HEK293 (cell line): ENCODE results near the gene CHST8.

Experiments used
- FEZF1 ChIP-seq: fragments of 450-650 bp; formaldehyde crosslinking; IDR thresholded peaks from 2 replicates; pipeline ENCODE4 v1.5.1; 2016; ENCODE audit warnings: missing biosample characterization, missing genetic modification characterization
- RBAK ChIP-seq: fragments of 450-650 bp; formaldehyde crosslinking; IDR thresholded peaks from 2 replicates; pipeline ENCODE4 v1.5.1; 2016; ENCODE audit warnings: missing biosample characterization, missing genetic modification characterization
- SCRT1 ChIP-seq: fragments of 450-650 bp; formaldehyde crosslinking; IDR thresholded peaks from 2 replicates; pipeline ENCODE4 v1.5.1; 2016; ENCODE audit warnings: missing biosample characterization, missing genetic modification characterization, borderline replicate concordance
- SP7 ChIP-seq: fragments of 450-650 bp; formaldehyde crosslinking; IDR thresholded peaks from 2 replicates; pipeline ENCODE4 v1.5.1; 2016; ENCODE audit warnings: missing biosample characterization, missing genetic modification characterization
- YY1 ChIP-seq: fragments of 450-650 bp; formaldehyde crosslinking; IDR thresholded peaks from 2 replicates; pipeline ENCODE4 v1.5.1; 2018; ENCODE audit warnings: missing biosample characterization, missing genetic modification characterization
- ZBTB10 ChIP-seq: fragments of 450-650 bp; formaldehyde crosslinking; IDR thresholded peaks from 2 replicates; pipeline ENCODE4 v1.5.1; 2016; ENCODE audit warnings: missing biosample characterization, missing genetic modification characterization
- ZBTB21 ChIP-seq: fragments of 450-650 bp; formaldehyde crosslinking; IDR thresholded peaks from 2 replicates; pipeline ENCODE4 v1.5.1; 2017; ENCODE audit warnings: missing biosample characterization, missing genetic modification characterization
- ZBTB7A ChIP-seq: fragments of 450-650 bp; formaldehyde crosslinking; IDR thresholded peaks from 2 replicates; pipeline ENCODE4 v1.5.1; 2016; ENCODE audit warnings: low read depth, missing biosample characterization, missing genetic modification characterization
- ZEB2 ChIP-seq: fragments of 450-650 bp; formaldehyde crosslinking; IDR thresholded peaks from 2 replicates; pipeline ENCODE4 v1.5.1; 2016; ENCODE audit warnings: missing biosample characterization, missing genetic modification characterization
- ZFP3 ChIP-seq: fragments of 450-650 bp; formaldehyde crosslinking; IDR thresholded peaks from 2 replicates; pipeline ENCODE4 v1.5.1; 2016; ENCODE audit warnings: low read depth, missing biosample characterization, missing genetic modification characterization
- ZNF10 ChIP-seq: fragments of 450-650 bp; formaldehyde crosslinking; IDR thresholded peaks from 2 replicates; pipeline ENCODE4 v1.5.1; 2017; ENCODE audit warnings: missing biosample characterization, missing genetic modification characterization
- ZNF148 ChIP-seq: fragments of 450-650 bp; formaldehyde crosslinking; IDR thresholded peaks from 2 replicates; pipeline ENCODE4 v1.5.0; 2017; ENCODE audit warnings: missing biosample characterization, missing genetic modification characterization, borderline replicate concordance
- ZNF157 ChIP-seq: fragments of 450-650 bp; formaldehyde crosslinking; IDR thresholded peaks from 2 replicates; pipeline ENCODE4 v1.5.1; 2016; ENCODE audit warnings: missing biosample characterization, missing genetic modification characterization
- ZNF169 ChIP-seq: fragments of 450-650 bp; formaldehyde crosslinking; IDR thresholded peaks from 2 replicates; pipeline ENCODE4 v1.5.1; 2016; ENCODE audit warnings: missing biosample characterization, missing genetic modification characterization
- ZNF174 ChIP-seq: fragments of 450-650 bp; formaldehyde crosslinking; IDR thresholded peaks from 2 replicates; pipeline ENCODE4 v1.5.0; 2017; ENCODE audit warnings: missing biosample characterization, mild to moderate bottlenecking, missing genetic modification characterization
- ZNF202 ChIP-seq: fragments of 450-650 bp; formaldehyde crosslinking; IDR thresholded peaks from 2 replicates; pipeline ENCODE4 v1.5.1; 2016; ENCODE audit warnings: missing biosample characterization, missing genetic modification characterization, borderline replicate concordance
- ZNF221 ChIP-seq: fragments of 450-650 bp; formaldehyde crosslinking; IDR thresholded peaks from 2 replicates; pipeline ENCODE4 v1.5.1; 2017; ENCODE audit warnings: missing biosample characterization, missing genetic modification characterization, borderline replicate concordance
- ZNF23 ChIP-seq: fragments of 450-650 bp; formaldehyde crosslinking; IDR thresholded peaks from 2 replicates; pipeline ENCODE4 v1.5.1; 2016; ENCODE audit warnings: missing biosample characterization, missing genetic modification characterization, borderline replicate concordance
- ZNF366 ChIP-seq: fragments of 450-650 bp; formaldehyde crosslinking; conservative IDR thresholded peaks from 2 replicates; pipeline ENCODE4 v1.5.1; 2016; ENCODE audit warnings: missing biosample characterization, missing genetic modification characterization
- ZNF394 ChIP-seq: fragments of 450-650 bp; formaldehyde crosslinking; IDR thresholded peaks from 2 replicates; pipeline ENCODE4 v1.5.1; 2016; ENCODE audit warnings: missing biosample characterization, missing genetic modification characterization, mild to moderate bottlenecking, moderate library complexity, borderline replicate concordance
- ZNF473 ChIP-seq: fragments of 450-650 bp; formaldehyde crosslinking; IDR thresholded peaks from 2 replicates; pipeline ENCODE4 v1.5.1; 2017; ENCODE audit warnings: missing biosample characterization, missing genetic modification characterization
- ZNF544 ChIP-seq: fragments of 450-650 bp; formaldehyde crosslinking; IDR thresholded peaks from 2 replicates; pipeline ENCODE4 v1.5.0; 2017; ENCODE audit warnings: missing biosample characterization, missing genetic modification characterization
- ZNF548 ChIP-seq: fragments of 450-650 bp; formaldehyde crosslinking; IDR thresholded peaks from 2 replicates; pipeline ENCODE4 v1.5.1; 2016; ENCODE audit warnings: missing biosample characterization, missing genetic modification characterization
- ZNF561 ChIP-seq: fragments of 450-650 bp; IDR thresholded peaks from 2 replicates; pipeline ENCODE4 v1.5.1; 2018; ENCODE audit warnings: missing biosample characterization, missing genetic modification characterization, borderline replicate concordance
- ZNF571 ChIP-seq: fragments of 450-650 bp; formaldehyde crosslinking; IDR thresholded peaks from 2 replicates; pipeline ENCODE4 v1.5.0; 2017; ENCODE audit warnings: missing biosample characterization, missing genetic modification characterization
- ZNF610 ChIP-seq: fragments of 450-650 bp; formaldehyde crosslinking; IDR thresholded peaks from 2 replicates; pipeline ENCODE4 v1.5.1; 2016; ENCODE audit warnings: missing biosample characterization, missing genetic modification characterization, borderline replicate concordance
- ZNF664 ChIP-seq: fragments of 450-650 bp; formaldehyde crosslinking; IDR thresholded peaks from 2 replicates; pipeline ENCODE4 v1.5.1; 2016; ENCODE audit warnings: missing biosample characterization, missing genetic modification characterization
- ZNF677 ChIP-seq: fragments of 450-650 bp; IDR thresholded peaks from 2 replicates; pipeline ENCODE4 v1.5.0; 2018; ENCODE audit warnings: missing biosample characterization, mild to moderate bottlenecking, missing genetic modification characterization, moderate library complexity
- ZNF701 ChIP-seq: fragments of 450-650 bp; formaldehyde crosslinking; IDR thresholded peaks from 2 replicates; pipeline ENCODE4 v1.5.1; 2016; ENCODE audit warnings: missing biosample characterization, missing genetic modification characterization
- ZNF747 ChIP-seq: fragments of 450-650 bp; formaldehyde crosslinking; IDR thresholded peaks from 2 replicates; pipeline ENCODE4 v1.5.1; 2016; ENCODE audit warnings: missing biosample characterization, missing genetic modification characterization
- ZNF777 ChIP-seq: fragments of 450-650 bp; formaldehyde crosslinking; IDR thresholded peaks from 2 replicates; pipeline ENCODE4 v1.5.1; 2017; ENCODE audit warnings: missing biosample characterization, missing genetic modification characterization, borderline replicate concordance
- ZNF791 ChIP-seq: fragments of 450-650 bp; formaldehyde crosslinking; IDR thresholded peaks from 2 replicates; pipeline ENCODE4 v1.5.1; 2016; ENCODE audit warnings: missing biosample characterization, missing genetic modification characterization

CHST8 gene

GRCh38 chr19:33795370-33796163 lies 173.8 kb downstream of the CHST8 start (continued):
- TF ChIP-seq ZNF366, result peak; percentile 57; the same call in 1 of the 2 replicates
- peak; percentile 85 for TF ChIP-seq ZNF174 (tag by site-specific recombination)
- peak; percentile 96 for TF ChIP-seq ZNF561
- peak; percentile 46; the same call in 1 of the 2 replicates for TF ChIP-seq FEZF1
- peak; percentile 81; the same call in 1 of the 2 replicates for TF ChIP-seq ZNF791 (tag by site-specific recombination)
- TF ChIP-seq ZBTB21 (tag by site-specific recombination), result no peak
- peak; percentile 97 for TF ChIP-seq ZEB2 (tag by site-specific recombination)
- TF ChIP-seq ZNF394 (tag by site-specific recombination), result peak; percentile 28; the same call in 1 of the 2 replicates
- no peak for TF ChIP-seq ZNF571
- peak; percentile 56; the same call in 1 of the 2 replicates for TF ChIP-seq ZNF169 (tag by site-specific recombination)
- peak; percentile 73; the same call in 1 of the 2 replicates for TF ChIP-seq ZNF221 (tag by site-specific recombination)
- TF ChIP-seq ZNF548, result no peak
- TF ChIP-seq ZFP3 (tag by site-specific recombination), result no peak
- no peak for TF ChIP-seq SCRT1 (tag by site-specific recombination)
- peak; percentile 95 for TF ChIP-seq YY1 (tag by site-specific recombination)
- TF ChIP-seq ZNF157 (tag by site-specific recombination), result peak; percentile 45; the same call in 1 of the 2 replicates
- no peak; the same call in 1 of the 2 replicates for TF ChIP-seq ZNF610 (tag by site-specific recombination)
- peak; percentile 89 for TF ChIP-seq SP7 (tag by site-specific recombination)
- TF ChIP-seq ZNF664 (tag by site-specific recombination), result no peak
- TF ChIP-seq ZNF677 (tag by site-specific recombination), result peak; percentile 72
- TF ChIP-seq ZBTB7A (tag by site-specific recombination), result peak; percentile 85
- TF ChIP-seq ZNF202, result no peak; the same call in 1 of the 2 replicates
- no peak for TF ChIP-seq ZNF473 (tag by site-specific recombination)
- no peak for TF ChIP-seq ZNF544
- 0 out of 2 replicates have a peak, but pooled peaks have one; percentile 28 for TF ChIP-seq ZNF23
- peak; percentile 17; the same call in 1 of the 2 replicates for TF ChIP-seq RBAK (tag by site-specific recombination)
- TF ChIP-seq ZNF747, result no peak
- TF ChIP-seq ZNF701 (tag by site-specific recombination), result no peak
- TF ChIP-seq ZNF10 (tag by site-specific recombination), result peak; percentile 9; the same call in 1 of the 2 replicates
- peak; percentile 52; the same call in 1 of the 2 replicates for TF ChIP-seq ZNF777 (tag by site-specific recombination)
- peak; percentile 98 for TF ChIP-seq ZBTB10
- peak; percentile 47; the same call in 1 of the 2 replicates for TF ChIP-seq ZNF148
